GM21786 (cell line): ENCODE data around the gene HOXB1.

Experiments
- ATAC-seq: cut with Tn5 transposase; IDR thresholded peaks from one replicate; pipeline ENCODE4 v1.9.1; 2021; ENCODE audit not compliant: unreplicated experiment

HOXB1 gene

GRCh38 chr17:48555258-48556228 is 24.7 kb upstream of the HOXB1 start:
- ATAC-seq, result no peak

- ATAC-seq, result no peak
These were observed 23.8 kb upstream of the HOXB1 start for GRCh38 chr17:48554412-48555257.

- no peak for ATAC-seq
These were observed 23.0 kb upstream of the HOXB1 start for GRCh38 chr17:48553826-48554225.

- no peak for ATAC-seq
These were observed 22.4 kb upstream of the HOXB1 start for GRCh38 chr17:48553190-48553547.

- ATAC-seq, result no peak
These were observed 21.8 kb upstream of the HOXB1 start for GRCh38 chr17:48552466-48553189.

- no peak for ATAC-seq
These were observed 21.0 kb upstream of the HOXB1 start for GRCh38 chr17:48551596-48552465.

GRCh38 chr17:48551214-48551555 is 20.4 kb upstream of the HOXB1 start:
- no peak for ATAC-seq

- ATAC-seq, result no peak
These were observed 19.8 kb upstream of the HOXB1 start for GRCh38 chr17:48550502-48551213.

GRCh38 chr17:48549914-48550501 is 19.2 kb upstream of the HOXB1 start:
- no peak for ATAC-seq

GRCh38 chr17:48549281-48549630 is 18.4 kb upstream of the HOXB1 start:
- no peak for ATAC-seq

- ATAC-seq, result no peak
These were observed 17.9 kb upstream of the HOXB1 start for GRCh38 chr17:48548523-48549280.

GRCh38 chr17:48547808-48548522 is 17.2 kb upstream of the HOXB1 start:
- ATAC-seq, result no peak

GRCh38 chr17:48546924-48547807 is 16.4 kb upstream of the HOXB1 start:
- no peak for ATAC-seq

GRCh38 chr17:48546137-48546923 is 15.5 kb upstream of the HOXB1 start:
- no peak for ATAC-seq

GRCh38 chr17:48545539-48545938 is 14.7 kb upstream of the HOXB1 start:
- ATAC-seq, result no peak

- no peak for ATAC-seq
These were observed 14.2 kb upstream of the HOXB1 start, which contains the start of gene HOXB2 for GRCh38 chr17:48545022-48545375. HOXB2 (minus strand) TSS chr17:48545109; CDS start chr17:48544911, 198 bp downstream.
